Endothelial cell (in vitro differentiated cells): ENCODE measurements around the gene S100A11. TPM values are rescaled to one million over a fixed set of nuclear protein-coding genes. Genes with fewer than 3 reads are reported as not detected.

ENCODE experiments used
- DNase-seq: peaks from one replicate; pipeline ENCODE4 v3.0.0; 2021; ENCODE audit warnings: low spot score
- H3K27ac Mint-ChIP-seq: one replicate; pipeline ENCODE4 v1.8.0; 2021; ENCODE audit warnings: mixed read lengths, inconsistent platforms; ENCODE audit not compliant: unreplicated experiment
- H3K27me3 Mint-ChIP-seq: one replicate; pipeline ENCODE4 v1.8.0; 2021; ENCODE audit warnings: mild to moderate bottlenecking, moderate library complexity, mixed read lengths, inconsistent platforms; ENCODE audit not compliant: unreplicated experiment
- H3K36me3 Mint-ChIP-seq: one replicate; pipeline ENCODE4 v1.8.0; 2021; ENCODE audit warnings: mild to moderate bottlenecking, low read depth, mixed read lengths, inconsistent platforms; ENCODE audit not compliant: unreplicated experiment
- H3K4me1 Mint-ChIP-seq: one replicate; pipeline ENCODE4 v1.8.0; 2021; ENCODE audit warnings: mild to moderate bottlenecking, mixed read lengths, inconsistent platforms; ENCODE audit not compliant: unreplicated experiment
- H3K4me3 Mint-ChIP-seq: one replicate; pipeline ENCODE4 v1.8.0; 2021; ENCODE audit warnings: mild to moderate bottlenecking, mixed read lengths, inconsistent platforms; ENCODE audit not compliant: unreplicated experiment
- H3K9me3 Mint-ChIP-seq: one replicate; pipeline ENCODE4 v1.8.0; 2021; ENCODE audit warnings: mixed read lengths, inconsistent platforms; ENCODE audit not compliant: unreplicated experiment
- CTCF ChIP-seq: fragments of 200-600 bp; sonication (generic); IDR thresholded peaks from one replicate; pipeline ENCODE4 v1.5.0; 2021; ENCODE audit warnings: antibody characterized with exemption; ENCODE audit not compliant: unreplicated experiment
- total RNA-seq: library from RNA; stranded (reverse); fragmentation: NEBNext Ultra II Directional; extraction: Animal tissue kit (Norgen Biotek cat#: 25700); gene quantifications from one replicate; pipeline ENCODE4 v1.2.1, GENCODE V29; 2021; ENCODE audit not compliant: unreplicated experiment

S100A11 gene
- total RNA-seq, 1 donor from 2014 or later, result 1,124 TPM

- H3K4me1 Mint-ChIP-seq, result no peaks in the 10 kb centered on the region
- no peak overlapping the region for H3K27ac Mint-ChIP-seq
- H3K27me3 Mint-ChIP-seq, result peaks cover 2% of the 10 kb centered on the region
These were observed 12.6 kb downstream of the S100A11 start for GRCh38 chr1:152024223-152024622.

GRCh38 chr1:152023221-152023620 lies 13.6 kb downstream of the S100A11 start:
- H3K36me3 Mint-ChIP-seq, result no peaks in the 10 kb centered on the region
- no peaks in the 10 kb centered on the region for H3K4me1 Mint-ChIP-seq
- no peak overlapping the region for H3K27ac Mint-ChIP-seq

More at GRCh38 chr1:152024223-152024622, 12.6 kb downstream of the S100A11 start:
- Mint-ChIP-seq H3K36me3 (peaks cover 1% of the 10 kb centered on the region), H3K4me3 (no peak overlapping the region), H3K9me3 (no peaks in the 10 kb centered on the region)
- no peak for TF ChIP-seq CTCF
- DNase-seq, result no peak

GRCh38 chr1:152022474-152022873 lies 14.3 kb downstream of the S100A11 start:
- H3K36me3 Mint-ChIP-seq, result no peaks in the 10 kb centered on the region
- no peaks in the 10 kb centered on the region for H3K9me3 Mint-ChIP-seq
- no peak overlapping the region for H3K4me3 Mint-ChIP-seq
- H3K27me3 Mint-ChIP-seq, result peaks cover 2% of the 10 kb centered on the region
- H3K4me1 Mint-ChIP-seq, result no peaks in the 10 kb centered on the region
- no peak overlapping the region for H3K27ac Mint-ChIP-seq
- no peak for TF ChIP-seq CTCF
- no peak for DNase-seq

More at GRCh38 chr1:152023221-152023620, 13.6 kb downstream of the S100A11 start:
- Mint-ChIP-seq H3K4me3 (no peak overlapping the region), H3K9me3 (no peaks in the 10 kb centered on the region), H3K27me3 (peaks cover 2% of the 10 kb centered on the region)
- no peak for DNase-seq
- TF ChIP-seq CTCF, result no peak

- H3K9me3 Mint-ChIP-seq, result no peaks in the 10 kb centered on the region
- no peak for TF ChIP-seq CTCF
- no peaks in the 10 kb centered on the region for H3K36me3 Mint-ChIP-seq
- H3K27ac Mint-ChIP-seq, result no peak overlapping the region
- H3K4me1 Mint-ChIP-seq, result no peaks in the 10 kb centered on the region
- H3K27me3 Mint-ChIP-seq, result peaks cover 2% of the 10 kb centered on the region
- DNase-seq, result no peak
- no peak overlapping the region for H3K4me3 Mint-ChIP-seq
These were observed 15.2 kb downstream of the S100A11 start for GRCh38 chr1:152021569-152021968.

- H3K36me3 Mint-ChIP-seq, result no peaks in the 10 kb centered on the region
- H3K4me1 Mint-ChIP-seq, result peaks cover 2% of the 10 kb centered on the region
- H3K27ac Mint-ChIP-seq, result no peak overlapping the region
- DNase-seq, result no peak
- H3K27me3 Mint-ChIP-seq, result peaks cover 2% of the 10 kb centered on the region
- TF ChIP-seq CTCF, result no peak
- no peak overlapping the region for H3K4me3 Mint-ChIP-seq
- H3K9me3 Mint-ChIP-seq, result no peaks in the 10 kb centered on the region
These were observed 16.0 kb downstream of the S100A11 start for GRCh38 chr1:152020849-152021248.
